ENCODE data around the gene SCT.
A peak's percentile ranks its signal among the peaks of the same experiment; 100 is the strongest.

SCT gene

GRCh38 chr11:612961-613300 lies 14.1 kb downstream of the SCT start:
- Histone ChIP-seq H3K4me3 (replicated peaks; ENCODE audit: insufficient read depth, low read length) (no peak overlapping the region), H3K27ac (replicated peaks) (no peak overlapping the region), H3K27me3 (ENCODE audit: insufficient read depth, poor library complexity, severe bottlenecking) (no peaks in the 10 kb centered on the region)
- DNase-seq (ENCODE audit: low read depth in 1 of 2, low spot score in 1 of 2), result no peak
- TF ChIP-seq POLR2AphosphoS5 (IDR thresholded peaks at IDR 0.05; ENCODE audit: low read depth) (no peak), CTCF (IDR thresholded peaks at IDR 0.05; ENCODE audit: insufficient read depth, low read length) (no peak), REST (IDR thresholded peaks at IDR 0.05; ENCODE audit: insufficient replicate concordance, low read depth) (no peak), GABPA (IDR thresholded peaks at IDR 0.05; ENCODE audit: low read depth) (no peak), SPI1 (IDR thresholded peaks at IDR 0.05; ENCODE audit: borderline replicate concordance, low read depth) (no peak)

GRCh38 chr11:612201-612960 lies 14.6 kb downstream of the SCT start:
- Histone ChIP-seq H3K27ac (replicated peaks) (no peak overlapping the region), H3K27me3 (ENCODE audit: insufficient read depth, poor library complexity, severe bottlenecking) (no peaks in the 10 kb centered on the region), H3K4me3 (replicated peaks; ENCODE audit: insufficient read depth, low read length) (no peak overlapping the region)
- TF ChIP-seq CTCF (IDR thresholded peaks at IDR 0.05; ENCODE audit: insufficient read depth, low read length) (peak; percentile 53), POLR2AphosphoS5 (IDR thresholded peaks at IDR 0.05; ENCODE audit: low read depth) (no peak)
- peak in 1 of 2 experiments; percentile 37 for DNase-seq (ENCODE audit: low read depth in 1 of 2, low spot score in 1 of 2)

- no peak for DNase-seq (ENCODE audit: low read depth in 1 of 2, low spot score in 1 of 2)
- H3K27ac ChIP-seq (replicated peaks), result no peak overlapping the region
- H3K27me3 ChIP-seq (ENCODE audit: insufficient read depth, poor library complexity, severe bottlenecking), result no peaks in the 10 kb centered on the region
- no peak overlapping the region for H3K4me3 ChIP-seq (replicated peaks; ENCODE audit: insufficient read depth, low read length)
- no peak for TF ChIP-seq CTCF (IDR thresholded peaks at IDR 0.05; ENCODE audit: insufficient read depth, low read length)
- TF ChIP-seq POLR2AphosphoS5 (IDR thresholded peaks at IDR 0.05; ENCODE audit: low read depth), result 0 out of 2 replicates have a peak, but pooled peaks have one; percentile 0
- TF ChIP-seq GABPA (IDR thresholded peaks at IDR 0.05; ENCODE audit: low read depth), result no peak
- no peak for TF ChIP-seq REST (IDR thresholded peaks at IDR 0.05; ENCODE audit: insufficient replicate concordance, low read depth)
- no peak for TF ChIP-seq SPI1 (IDR thresholded peaks at IDR 0.05; ENCODE audit: borderline replicate concordance, low read depth)
These were observed 15.7 kb downstream of the SCT start for GRCh38 chr11:611001-611996.
